Endothelial cell of umbilical vein (primary cell): ENCODE results near the gene SYK.

Source experiments
- CTCF ChIP-seq, 2 donors: IDR thresholded peaks; 1 replicate in 1 of 2; 2 replicates in 1 of 2; pipeline ENCODE4 v1.5.1; 2011; ENCODE audit warnings: low read length in 2 of 2, mild to moderate bottlenecking in 2 of 2, moderate library complexity in 2 of 2, control low read depth in 1 of 2, inconsistent platforms in 1 of 2, low read depth in 1 of 2; ENCODE audit not compliant: insufficient read depth in 1 of 2; ENCODE audit errors: extremely low read depth in 1 of 2
- JUN ChIP-seq: IDR thresholded peaks from 2 replicates; pipeline ENCODE4 v1.6.1; 2011; ENCODE audit warnings: borderline replicate concordance, low read depth; ENCODE audit not compliant: insufficient read length, insufficient read depth
- POLR2A ChIP-seq: IDR thresholded peaks from 2 replicates; pipeline ENCODE4 v1.6.1; 2012; ENCODE audit warnings: low read depth, mild to moderate bottlenecking, control low read depth, low read length

GRCh38 chr9:90770182-90770738, 31.4 kb upstream of the SYK start:
- TF ChIP-seq CTCF (IDR thresholded peaks at IDR 0.05; ENCODE audit: extremely low read depth in 1 of 2, insufficient read depth in 1 of 2, low read depth in 1 of 2, low read length in 2 of 2) (no peak), JUN (no peak), POLR2A (no peak)
